Liver (tissue), 9 donors: Measurements from ENCODE around the gene CDCP2. TPM values are rescaled to one million over a fixed set of nuclear protein-coding genes. Genes with fewer than 3 reads are reported as not detected.

Source experiments
- DNase-seq: peaks from one replicate; pipeline ENCODE4 v3.0.0-alpha.2; 2017; ENCODE audit warnings: low spot score
- H3K27ac ChIP-seq, 2 donors: one replicate each; pipeline ENCODE4 v1.7.0; 2013; ENCODE audit warnings: inconsistent platforms in 2 of 2, low read length in 2 of 2, control low read depth in 1 of 2, low read depth in 1 of 2, mild to moderate bottlenecking in 1 of 2
- H3K27me3 ChIP-seq, 4 donors: one replicate each; pipeline versions ENCODE4 v1.6.1 to v1.7.0; 2013; ENCODE audit warnings: low read length in 3 of 4, inconsistent platforms in 1 of 4, mild to moderate bottlenecking in 1 of 4, moderate library complexity in 1 of 4; ENCODE audit not compliant: control insufficient read depth in 4 of 4, insufficient read depth in 4 of 4
- H3K36me3 ChIP-seq, 4 donors: one replicate each; pipeline versions ENCODE4 v1.6.1 to v1.7.0; 2013; ENCODE audit warnings: low read length in 3 of 4, mild to moderate bottlenecking in 3 of 4, low read depth in 1 of 4, moderate library complexity in 1 of 4; ENCODE audit not compliant: control insufficient read depth in 4 of 4, insufficient read depth in 3 of 4
- H3K4me1 ChIP-seq, 4 donors: one replicate each; pipeline versions ENCODE4 v1.6.1 to v1.7.0; 2013; ENCODE audit warnings: low read length in 3 of 4, mild to moderate bottlenecking in 3 of 4, moderate library complexity in 1 of 4; ENCODE audit not compliant: control insufficient read depth in 4 of 4, insufficient read depth in 4 of 4
- H3K4me3 ChIP-seq, 3 donors: one replicate each; pipeline versions ENCODE4 v1.6.1 to v1.7.0; 2013; ENCODE audit warnings: low read length in 3 of 3, control low read depth in 1 of 3, low read depth in 1 of 3, mild to moderate bottlenecking in 1 of 3
- H3K9ac ChIP-seq, 2 donors: one replicate each; pipeline ENCODE4 v1.7.0; 2013; ENCODE audit warnings: low read length in 2 of 2, mild to moderate bottlenecking in 2 of 2, moderate library complexity in 2 of 2, control low read depth in 1 of 2, low read depth in 1 of 2
- H3K9me3 ChIP-seq, 4 donors: one replicate each; pipeline versions ENCODE4 v1.6.1 to v1.7.0; 2013; ENCODE audit warnings: low read length in 3 of 4; ENCODE audit not compliant: control insufficient read depth in 4 of 4
- EGR1 ChIP-seq, 2 donors: IDR thresholded peaks; 2 replicates each; pipeline ENCODE4 v1.6.1; 2016 to 2018; ENCODE audit warnings: antibody characterized with exemption in 2 of 2, low read depth in 2 of 2
- FOXA2 ChIP-seq: IDR thresholded peaks from 2 replicates; pipeline ENCODE4 v1.6.1; 2016; ENCODE audit warnings: antibody characterized with exemption
- GABPA ChIP-seq, 2 donors: IDR thresholded peaks in 1 of 2; conservative IDR thresholded peaks in 1 of 2; 2 replicates each; pipeline ENCODE4 v1.6.1; 2016; ENCODE audit warnings: antibody characterized with exemption in 2 of 2, mild to moderate bottlenecking in 1 of 2, moderate library complexity in 1 of 2
- HNF4A ChIP-seq, 2 donors: conservative IDR thresholded peaks; 2 replicates each; pipeline ENCODE4 v1.6.1; 2016; ENCODE audit warnings: antibody characterized with exemption in 2 of 2, mild to moderate bottlenecking in 2 of 2
- HNF4G ChIP-seq: IDR thresholded peaks from 2 replicates; pipeline ENCODE4 v1.6.1; 2016; ENCODE audit warnings: antibody characterized with exemption
- JUND ChIP-seq, 2 donors: IDR thresholded peaks; 2 replicates each; pipeline ENCODE4 v1.6.1; 2016; ENCODE audit warnings: antibody characterized with exemption in 2 of 2
- NR2F2 ChIP-seq: IDR thresholded peaks from 2 replicates; pipeline ENCODE4 v1.6.1; 2016; ENCODE audit warnings: antibody characterized with exemption
- RAD21 ChIP-seq, 2 donors: IDR thresholded peaks; 2 replicates each; pipeline ENCODE4 v1.6.1; 2016; ENCODE audit warnings: antibody characterized with exemption in 2 of 2, mild to moderate bottlenecking in 2 of 2
- SP1 ChIP-seq: IDR thresholded peaks from 2 replicates; pipeline ENCODE4 v1.6.1; 2018; ENCODE audit warnings: antibody characterized with exemption, mild to moderate bottlenecking
- TAF1 ChIP-seq: conservative IDR thresholded peaks from 2 replicates; pipeline ENCODE4 v1.6.1; 2016; ENCODE audit warnings: antibody characterized with exemption, mild to moderate bottlenecking
- YY1 ChIP-seq: IDR thresholded peaks from 2 replicates; pipeline ENCODE4 v1.6.1; 2016; ENCODE audit warnings: antibody characterized with exemption, mild to moderate bottlenecking
- WGBS: extraction: QIAGEN DNeasy Blood & Tissue Kit; methylation state at CpG from one replicate; pipeline ENCODE4 v1.1.7; 2013; 5-methylcytosine and 5-hydroxymethylcytosine counted together
- polyA plus RNA-seq, 2 donors: library from polyadenylated mRNA; stranded (reverse) in 1 of 2; unstranded in 1 of 2; fragments of 200-250 nt in 1 of 2; fragments of >200 nt in 1 of 2; fragmentation: Nextera tagmentation in 1 of 2; extraction: Ambion mirVana in 1 of 2; gene quantifications; one replicate each; pipeline versions ENCODE4 v1.2.1 to v1.2.3, GENCODE V29; 2013 to 2015
- total RNA-seq, 2 donors: library from RNA; depleted of rRNA; stranded (reverse); fragments of >200 nt; gene quantifications; one replicate each; pipeline ENCODE4 v1.2.3, GENCODE V29; 2014
- TF ChIP-seq, protein P1 (sequence below): IDR thresholded peaks from 2 replicates; pipeline ENCODE4 v1.6.1; 2016; ENCODE audit warnings: antibody characterized with exemption
- TF ChIP-seq, protein P2 (sequence below): IDR thresholded peaks from 2 replicates; pipeline ENCODE4 v1.6.1; 2016; ENCODE audit warnings: antibody characterized with exemption
- TF ChIP-seq, protein P3 (sequence below): fragments of 150-350 bp; IDR thresholded peaks from 2 replicates; pipeline ENCODE4 v1.5.1; 2017; ENCODE audit warnings: improper control_type of control experiment, low read depth, low read length; ENCODE audit not compliant: missing input control
- TF ChIP-seq, protein P4 (sequence below): IDR thresholded peaks from 2 replicates; pipeline ENCODE4 v1.6.1; 2016; ENCODE audit warnings: antibody characterized with exemption
- TF ChIP-seq, protein P5 (sequence below): IDR thresholded peaks from 2 replicates; pipeline ENCODE4 v1.6.1; 2016; ENCODE audit warnings: antibody characterized with exemption, mild to moderate bottlenecking
- donor health status: healthy.
- donor health status: healthy.
- donor health status: healthy.
- donor health status: healthy.
- donor health status: healthy.

CDCP2 gene
- total and polyA plus RNA-seq, 4 donors: under 0.01 TPM; not detected in 3

DNA sequence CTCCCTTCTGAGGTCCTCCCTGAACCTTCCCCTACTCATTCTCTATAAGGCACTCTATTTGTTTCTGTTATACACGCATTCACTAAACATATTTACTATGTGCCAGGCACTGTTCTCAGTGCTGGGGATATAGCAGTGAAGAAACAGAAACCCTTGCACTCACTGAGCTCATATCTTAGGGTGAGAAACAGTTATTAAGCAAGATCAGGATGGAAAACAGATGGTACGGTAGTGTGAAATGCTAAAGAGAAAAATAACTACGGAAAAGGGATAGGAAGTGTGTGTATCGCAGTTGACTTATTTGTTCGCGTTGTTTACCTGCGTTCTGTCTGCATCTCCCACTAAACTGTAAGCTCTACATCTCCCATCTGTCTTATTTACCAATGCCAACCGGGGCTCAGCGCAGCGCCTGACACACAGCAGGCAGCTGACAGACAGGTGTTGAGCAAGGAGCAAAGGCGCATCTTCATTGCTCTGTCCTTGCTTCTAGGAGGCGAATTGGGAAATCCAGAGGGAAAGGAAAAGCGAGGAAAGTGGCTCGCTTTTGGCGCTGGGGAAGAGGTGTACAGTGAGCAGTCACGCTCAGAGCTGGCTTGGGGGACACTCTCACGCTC, 46.5 kb upstream of the CDCP2 start:
- Histone ChIP-seq H3K27ac (peak overlapping the region; percentile 25 to 83), H3K27me3 (no peaks in the 10 kb centered on the region), H3K36me3 (peaks cover 0 to 13% (median 5%) of the 10 kb centered on the region in 4 donors), H3K4me1 (peaks cover 0 to 38% (median 31%) of the 10 kb centered on the region in 4 donors), H3K9me3 (no peaks in the 10 kb centered on the region), H3K4me3 (peak overlapping the region; percentile 76 to 94 (median 80)), H3K9ac (peak overlapping the region; percentile 31 to 75)
- WGBS: 10% methylated on average over 17 of the region's 17 CpGs
- no peak for DNase-seq
- TF ChIP-seq NR2F2 (no peak), FOXA2 (peak; percentile 14)
- TF ChIP-seq, protein P1, sequence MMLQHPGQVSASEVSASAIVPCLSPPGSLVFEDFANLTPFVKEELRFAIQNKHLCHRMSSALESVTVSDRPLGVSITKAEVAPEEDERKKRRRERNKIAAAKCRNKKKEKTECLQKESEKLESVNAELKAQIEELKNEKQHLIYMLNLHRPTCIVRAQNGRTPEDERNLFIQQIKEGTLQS: no peak
- TF ChIP-seq, protein P2, sequence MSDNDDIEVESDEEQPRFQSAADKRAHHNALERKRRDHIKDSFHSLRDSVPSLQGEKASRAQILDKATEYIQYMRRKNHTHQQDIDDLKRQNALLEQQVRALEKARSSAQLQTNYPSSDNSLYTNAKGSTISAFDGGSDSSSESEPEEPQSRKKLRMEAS: no peak

DNA sequence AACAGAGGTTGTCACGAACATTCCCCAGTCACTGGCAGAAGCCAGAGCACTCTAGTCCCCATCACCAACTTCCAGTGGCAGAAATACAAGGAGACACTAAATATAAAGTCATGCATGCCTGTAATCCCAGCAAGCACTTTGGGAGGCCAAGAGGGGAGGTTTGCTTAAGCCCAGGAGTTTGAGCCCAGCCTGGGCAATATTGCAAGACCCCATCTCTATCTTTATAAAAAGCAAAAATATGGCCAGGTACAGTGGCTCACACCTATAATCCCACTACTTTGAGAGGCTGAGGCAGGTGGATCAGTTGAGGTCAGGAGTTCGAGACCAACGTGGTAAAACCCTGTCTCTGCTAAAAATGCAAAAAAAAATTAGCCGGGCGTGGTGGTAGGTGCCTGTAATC, 40.7 kb upstream of the CDCP2 start:
- H3K4me3 ChIP-seq: no peak overlapping the region
- TF ChIP-seq, protein P3, sequence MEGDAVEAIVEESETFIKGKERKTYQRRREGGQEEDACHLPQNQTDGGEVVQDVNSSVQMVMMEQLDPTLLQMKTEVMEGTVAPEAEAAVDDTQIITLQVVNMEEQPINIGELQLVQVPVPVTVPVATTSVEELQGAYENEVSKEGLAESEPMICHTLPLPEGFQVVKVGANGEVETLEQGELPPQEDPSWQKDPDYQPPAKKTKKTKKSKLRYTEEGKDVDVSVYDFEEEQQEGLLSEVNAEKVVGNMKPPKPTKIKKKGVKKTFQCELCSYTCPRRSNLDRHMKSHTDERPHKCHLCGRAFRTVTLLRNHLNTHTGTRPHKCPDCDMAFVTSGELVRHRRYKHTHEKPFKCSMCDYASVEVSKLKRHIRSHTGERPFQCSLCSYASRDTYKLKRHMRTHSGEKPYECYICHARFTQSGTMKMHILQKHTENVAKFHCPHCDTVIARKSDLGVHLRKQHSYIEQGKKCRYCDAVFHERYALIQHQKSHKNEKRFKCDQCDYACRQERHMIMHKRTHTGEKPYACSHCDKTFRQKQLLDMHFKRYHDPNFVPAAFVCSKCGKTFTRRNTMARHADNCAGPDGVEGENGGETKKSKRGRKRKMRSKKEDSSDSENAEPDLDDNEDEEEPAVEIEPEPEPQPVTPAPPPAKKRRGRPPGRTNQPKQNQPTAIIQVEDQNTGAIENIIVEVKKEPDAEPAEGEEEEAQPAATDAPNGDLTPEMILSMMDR: no peak
- TF ChIP-seq TAF1 (no peak), EGR1 (IDR thresholded peaks at IDR 0.05; ENCODE audit: low read depth in 2 of 2) (no peak), JUND (IDR thresholded peaks at IDR 0.05) (no peak), NR2F2 (no peak), GABPA (IDR thresholded peaks at IDR 0.05 in 1 of 2, conservative IDR thresholded peaks at IDR 0.05 in 1 of 2) (no peak), HNF4G (no peak), RAD21 (IDR thresholded peaks at IDR 0.05) (no peak), HNF4A (conservative IDR thresholded peaks at IDR 0.05) (no peak), YY1 (no peak), SP1 (no peak)
- TF ChIP-seq, protein P4, sequence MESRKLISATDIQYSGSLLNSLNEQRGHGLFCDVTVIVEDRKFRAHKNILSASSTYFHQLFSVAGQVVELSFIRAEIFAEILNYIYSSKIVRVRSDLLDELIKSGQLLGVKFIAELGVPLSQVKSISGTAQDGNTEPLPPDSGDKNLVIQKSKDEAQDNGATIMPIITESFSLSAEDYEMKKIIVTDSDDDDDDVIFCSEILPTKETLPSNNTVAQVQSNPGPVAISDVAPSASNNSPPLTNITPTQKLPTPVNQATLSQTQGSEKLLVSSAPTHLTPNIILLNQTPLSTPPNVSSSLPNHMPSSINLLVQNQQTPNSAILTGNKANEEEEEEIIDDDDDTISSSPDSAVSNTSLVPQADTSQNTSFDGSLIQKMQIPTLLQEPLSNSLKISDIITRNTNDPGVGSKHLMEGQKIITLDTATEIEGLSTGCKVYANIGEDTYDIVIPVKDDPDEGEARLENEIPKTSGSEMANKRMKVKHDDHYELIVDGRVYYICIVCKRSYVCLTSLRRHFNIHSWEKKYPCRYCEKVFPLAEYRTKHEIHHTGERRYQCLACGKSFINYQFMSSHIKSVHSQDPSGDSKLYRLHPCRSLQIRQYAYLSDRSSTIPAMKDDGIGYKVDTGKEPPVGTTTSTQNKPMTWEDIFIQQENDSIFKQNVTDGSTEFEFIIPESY: no peak
- TF ChIP-seq, protein P5, sequence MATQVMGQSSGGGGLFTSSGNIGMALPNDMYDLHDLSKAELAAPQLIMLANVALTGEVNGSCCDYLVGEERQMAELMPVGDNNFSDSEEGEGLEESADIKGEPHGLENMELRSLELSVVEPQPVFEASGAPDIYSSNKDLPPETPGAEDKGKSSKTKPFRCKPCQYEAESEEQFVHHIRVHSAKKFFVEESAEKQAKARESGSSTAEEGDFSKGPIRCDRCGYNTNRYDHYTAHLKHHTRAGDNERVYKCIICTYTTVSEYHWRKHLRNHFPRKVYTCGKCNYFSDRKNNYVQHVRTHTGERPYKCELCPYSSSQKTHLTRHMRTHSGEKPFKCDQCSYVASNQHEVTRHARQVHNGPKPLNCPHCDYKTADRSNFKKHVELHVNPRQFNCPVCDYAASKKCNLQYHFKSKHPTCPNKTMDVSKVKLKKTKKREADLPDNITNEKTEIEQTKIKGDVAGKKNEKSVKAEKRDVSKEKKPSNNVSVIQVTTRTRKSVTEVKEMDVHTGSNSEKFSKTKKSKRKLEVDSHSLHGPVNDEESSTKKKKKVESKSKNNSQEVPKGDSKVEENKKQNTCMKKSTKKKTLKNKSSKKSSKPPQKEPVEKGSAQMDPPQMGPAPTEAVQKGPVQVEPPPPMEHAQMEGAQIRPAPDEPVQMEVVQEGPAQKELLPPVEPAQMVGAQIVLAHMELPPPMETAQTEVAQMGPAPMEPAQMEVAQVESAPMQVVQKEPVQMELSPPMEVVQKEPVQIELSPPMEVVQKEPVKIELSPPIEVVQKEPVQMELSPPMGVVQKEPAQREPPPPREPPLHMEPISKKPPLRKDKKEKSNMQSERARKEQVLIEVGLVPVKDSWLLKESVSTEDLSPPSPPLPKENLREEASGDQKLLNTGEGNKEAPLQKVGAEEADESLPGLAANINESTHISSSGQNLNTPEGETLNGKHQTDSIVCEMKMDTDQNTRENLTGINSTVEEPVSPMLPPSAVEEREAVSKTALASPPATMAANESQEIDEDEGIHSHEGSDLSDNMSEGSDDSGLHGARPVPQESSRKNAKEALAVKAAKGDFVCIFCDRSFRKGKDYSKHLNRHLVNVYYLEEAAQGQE: no peak
- no peak overlapping the region for H3K9ac ChIP-seq
- WGBS: 96% methylated on average over 5 of the region's 5 CpGs
- H3K4me1 ChIP-seq: no peaks in the 10 kb centered on the region
- DNase-seq: no peak
- no peaks in the 10 kb centered on the region for H3K9me3 ChIP-seq
- H3K27ac ChIP-seq: no peak overlapping the region
- no peaks in the 10 kb centered on the region for H3K27me3 ChIP-seq
- H3K36me3 ChIP-seq: peaks cover 5 to 37% (median 13%) of the 10 kb centered on the region in 4 donors
